ENCODE data around the gene CD6. TPM values are rescaled to one million over a fixed set of nuclear protein-coding genes. Genes with fewer than 3 reads are reported as not detected.

Gene CD6
- total RNA-seq, 1 experiment from 2014 or later, result not detected

- TF ChIP-seq, protein P1, sequence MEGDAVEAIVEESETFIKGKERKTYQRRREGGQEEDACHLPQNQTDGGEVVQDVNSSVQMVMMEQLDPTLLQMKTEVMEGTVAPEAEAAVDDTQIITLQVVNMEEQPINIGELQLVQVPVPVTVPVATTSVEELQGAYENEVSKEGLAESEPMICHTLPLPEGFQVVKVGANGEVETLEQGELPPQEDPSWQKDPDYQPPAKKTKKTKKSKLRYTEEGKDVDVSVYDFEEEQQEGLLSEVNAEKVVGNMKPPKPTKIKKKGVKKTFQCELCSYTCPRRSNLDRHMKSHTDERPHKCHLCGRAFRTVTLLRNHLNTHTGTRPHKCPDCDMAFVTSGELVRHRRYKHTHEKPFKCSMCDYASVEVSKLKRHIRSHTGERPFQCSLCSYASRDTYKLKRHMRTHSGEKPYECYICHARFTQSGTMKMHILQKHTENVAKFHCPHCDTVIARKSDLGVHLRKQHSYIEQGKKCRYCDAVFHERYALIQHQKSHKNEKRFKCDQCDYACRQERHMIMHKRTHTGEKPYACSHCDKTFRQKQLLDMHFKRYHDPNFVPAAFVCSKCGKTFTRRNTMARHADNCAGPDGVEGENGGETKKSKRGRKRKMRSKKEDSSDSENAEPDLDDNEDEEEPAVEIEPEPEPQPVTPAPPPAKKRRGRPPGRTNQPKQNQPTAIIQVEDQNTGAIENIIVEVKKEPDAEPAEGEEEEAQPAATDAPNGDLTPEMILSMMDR (conservative IDR thresholded peaks at IDR 0.05), result no peak
- H3K9me3 Mint-ChIP-seq, result no peaks in the 10 kb centered on the region
- Histone ChIP-seq H3K23me2 (ENCODE audit: insufficient read length, low read depth, low read length, poor library complexity, severe bottlenecking) (no peaks in the 10 kb centered on the region), H3K27ac (ENCODE audit: insufficient read length, low read depth, low read length) (no peak overlapping the region), H3K4ac (ENCODE audit: low read depth, low read length) (no peak overlapping the region), H2BK120ac (ENCODE audit: low read depth, low read length, poor library complexity, severe bottlenecking) (no peak overlapping the region), H4K20me1 (ENCODE audit: control insufficient read depth, insufficient read depth, insufficient read length) (no peaks in the 10 kb centered on the region), H3T11ph (ENCODE audit: low read length) (no peak overlapping the region), H3K23ac (ENCODE audit: insufficient read length, low read depth, low read length) (no peak overlapping the region), H2AFZ (ENCODE audit: low read length) (no peak overlapping the region), H3K79me1 (ENCODE audit: insufficient read depth, low read depth, low read length, poor library complexity, severe bottlenecking) (no peaks in the 10 kb centered on the region), H2BK5ac (ENCODE audit: insufficient read length, low read length) (no peak overlapping the region), H4K91ac (ENCODE audit: insufficient read length, low read depth, low read length) (no peak overlapping the region), H3K4me1 (ENCODE audit: insufficient read depth, low read length) (no peaks in the 10 kb centered on the region), H4K8ac (replicated peaks; ENCODE audit: insufficient read length, low read depth, low read length) (no peak overlapping the region), H4K5ac (ENCODE audit: insufficient read length, low read depth, low read length) (no peak overlapping the region), H3K4me2 (ENCODE audit: insufficient read depth, insufficient read length, low read length) (no peak overlapping the region), H2BK12ac (ENCODE audit: insufficient read length, low read depth, low read length) (no peak overlapping the region), H2BK15ac (ENCODE audit: low read depth, low read length) (no peak overlapping the region), H3K56ac (ENCODE audit: insufficient read length, low read depth, low read length) (no peak overlapping the region), H3K14ac (ENCODE audit: insufficient read depth, low read length) (peak overlapping the region; percentile 6; the same call in 1 of the 2 replicates), H2BK20ac (ENCODE audit: low read depth, low read length, poor library complexity, severe bottlenecking) (no peak overlapping the region), H2AK5ac (ENCODE audit: insufficient read length, low read length) (no peak overlapping the region), H3K18ac (ENCODE audit: insufficient read length, low read depth, low read length) (no peak overlapping the region), H3K27me3 (ENCODE audit: insufficient read depth, low read length) (peaks cover 3% of the 10 kb centered on the region; the same call in 1 of the 2 replicates), H3K79me2 (ENCODE audit: insufficient read depth, low read length) (no peaks in the 10 kb centered on the region), H3K9me3 (ENCODE audit: control insufficient read depth, low read depth, low read length) (no peaks in the 10 kb centered on the region), H3K9ac (ENCODE audit: extremely low read depth, insufficient read length, low read length) (no peak overlapping the region)
- H3K4me3 Mint-ChIP-seq, result peak overlapping the region in 1 of 2 experiments; percentile 10; a peak in 1 of 5 replicates
- no peaks in the 10 kb centered on the region for H3K36me3 Mint-ChIP-seq (ENCODE audit: insufficient read depth in 1 of 3, low read depth in 3 of 3)
- DNase-seq, result no peak
- H3K4me1 Mint-ChIP-seq, result peaks cover 27 to 36% of the 10 kb centered on the region in 2 experiments
- WGBS (ENCODE audit: extremely low coverage, insufficient read length, low lambda C conversion rate), result no CpG with 5 or more reads among the region's 17 CpGs
- H3K27me3 Mint-ChIP-seq (ENCODE audit: low read depth), result peaks cover 59% of the 10 kb centered on the region
- no peak overlapping the region for H3K27ac Mint-ChIP-seq
Observed at GRCh38 chr11:61027141-61027840, 55.8 kb downstream of the CD6 start.

All from H9 (cell line).